Osteoblast (primary cell): Measurements from ENCODE around the gene SBNO2. TPM values are rescaled to one million over a fixed set of nuclear protein-coding genes. Genes with fewer than 3 reads are reported as not detected.

Experiments used
- DNase-seq: peaks from one replicate; pipeline ENCODE4 v3.0.0; 2011; ENCODE audit warnings: low spot score, mixed read lengths; ENCODE audit not compliant: insufficient read length; ENCODE audit errors: missing footprints
- H2AFZ ChIP-seq: 2 replicates; pipeline ENCODE4 v1.6.0; 2011; ENCODE audit warnings: mild to moderate bottlenecking, low read length
- H3K27ac ChIP-seq: 2 replicates; pipeline ENCODE4 v1.5.1; 2011; ENCODE audit warnings: mild to moderate bottlenecking, low read depth, low read length, moderate library complexity
- H3K27me3 ChIP-seq: 2 replicates; pipeline ENCODE4 v1.6.0; 2012; ENCODE audit warnings: mild to moderate bottlenecking, control low read depth, inconsistent platforms, low read length, moderate library complexity; ENCODE audit not compliant: insufficient read depth
- H3K36me3 ChIP-seq: 2 replicates; pipeline ENCODE4 v1.5.1; 2011; ENCODE audit warnings: mild to moderate bottlenecking, low read length, control low read depth, moderate library complexity; ENCODE audit not compliant: insufficient read depth
- H3K4me1 ChIP-seq: 2 replicates; pipeline ENCODE4 v1.5.1; 2011; ENCODE audit warnings: mild to moderate bottlenecking, low read length, control low read depth, moderate library complexity; ENCODE audit not compliant: insufficient read depth
- H3K4me2 ChIP-seq: 2 replicates; pipeline ENCODE4 v1.6.0; 2011; ENCODE audit warnings: mild to moderate bottlenecking, low read length; ENCODE audit not compliant: insufficient read depth
- H3K4me3 ChIP-seq: fragments of 200-600 bp; sonication (generic); 3 replicates; pipeline ENCODE4 v1.5.1; 2012; ENCODE audit warnings: mild to moderate bottlenecking, low read length, inconsistent platforms; ENCODE audit not compliant: insufficient read depth
- H3K79me2 ChIP-seq: 2 replicates; pipeline ENCODE4 v1.6.0; 2012; ENCODE audit warnings: mild to moderate bottlenecking, low read length, control low read depth, inconsistent platforms; ENCODE audit not compliant: insufficient read depth
- H3K9me3 ChIP-seq: 2 replicates; pipeline ENCODE4 v1.5.1; 2011; ENCODE audit warnings: low read depth, low read length, control low read depth
- H4K20me1 ChIP-seq: 2 replicates; pipeline ENCODE4 v1.6.0; 2012; ENCODE audit warnings: mild to moderate bottlenecking, low read length, control low read depth; ENCODE audit not compliant: insufficient read depth
- total RNA-seq: library from RNA; depleted of rRNA; stranded (reverse); fragments of >200 nt; gene quantifications from 2 replicates; pipeline ENCODE4 v1.2.3, GENCODE V29; 2012
- TF ChIP-seq, protein P1 (sequence below): IDR thresholded peaks from 2 replicates; pipeline ENCODE4 v1.5.1; 2011; ENCODE audit warnings: mild to moderate bottlenecking, low read depth, low read length, moderate library complexity; ENCODE audit errors: extremely low read depth

The SBNO2 gene
- total RNA-seq, 1 donor: 69.1 TPM

GRCh38 chr19:1088416-1089010 lies 85.6 kb downstream of the SBNO2 start:
- H3K4me1 ChIP-seq: no peaks in the 10 kb centered on the region
- no peaks in the 10 kb centered on the region for H3K27me3 ChIP-seq
- peaks cover 15% of the 10 kb centered on the region for H3K79me2 ChIP-seq
- H3K4me3 ChIP-seq: no peak overlapping the region
- H2AFZ ChIP-seq: no peak overlapping the region
- H3K36me3 ChIP-seq: peaks cover 21% of the 10 kb centered on the region
- no peak overlapping the region for H3K27ac ChIP-seq
- no peak for DNase-seq
- TF ChIP-seq, protein P1, sequence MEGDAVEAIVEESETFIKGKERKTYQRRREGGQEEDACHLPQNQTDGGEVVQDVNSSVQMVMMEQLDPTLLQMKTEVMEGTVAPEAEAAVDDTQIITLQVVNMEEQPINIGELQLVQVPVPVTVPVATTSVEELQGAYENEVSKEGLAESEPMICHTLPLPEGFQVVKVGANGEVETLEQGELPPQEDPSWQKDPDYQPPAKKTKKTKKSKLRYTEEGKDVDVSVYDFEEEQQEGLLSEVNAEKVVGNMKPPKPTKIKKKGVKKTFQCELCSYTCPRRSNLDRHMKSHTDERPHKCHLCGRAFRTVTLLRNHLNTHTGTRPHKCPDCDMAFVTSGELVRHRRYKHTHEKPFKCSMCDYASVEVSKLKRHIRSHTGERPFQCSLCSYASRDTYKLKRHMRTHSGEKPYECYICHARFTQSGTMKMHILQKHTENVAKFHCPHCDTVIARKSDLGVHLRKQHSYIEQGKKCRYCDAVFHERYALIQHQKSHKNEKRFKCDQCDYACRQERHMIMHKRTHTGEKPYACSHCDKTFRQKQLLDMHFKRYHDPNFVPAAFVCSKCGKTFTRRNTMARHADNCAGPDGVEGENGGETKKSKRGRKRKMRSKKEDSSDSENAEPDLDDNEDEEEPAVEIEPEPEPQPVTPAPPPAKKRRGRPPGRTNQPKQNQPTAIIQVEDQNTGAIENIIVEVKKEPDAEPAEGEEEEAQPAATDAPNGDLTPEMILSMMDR: no peak
- H4K20me1 ChIP-seq: peaks cover 15% of the 10 kb centered on the region
- no peak overlapping the region for H3K4me2 ChIP-seq
- H3K9me3 ChIP-seq: no peaks in the 10 kb centered on the region

- no peak overlapping the region for H3K4me3 ChIP-seq
- TF ChIP-seq, protein P1: no peak
Observed at GRCh38 chr19:1087813-1088415, 86.2 kb downstream of the SBNO2 start.

GRCh38 chr19:1086613-1087012 lies 87.5 kb downstream of the SBNO2 start:
- Histone ChIP-seq H3K36me3 (peaks cover 15% of the 10 kb centered on the region), H2AFZ (no peak overlapping the region), H3K79me2 (peaks cover 2% of the 10 kb centered on the region), H3K9me3 (no peaks in the 10 kb centered on the region), H3K4me3 (no peak overlapping the region), H3K27me3 (no peaks in the 10 kb centered on the region), H3K27ac (no peak overlapping the region), H3K4me1 (no peaks in the 10 kb centered on the region), H4K20me1 (peaks cover 9% of the 10 kb centered on the region), H3K4me2 (no peak overlapping the region)
- TF ChIP-seq, protein P1: no peak
- DNase-seq: no peak

More at GRCh38 chr19:1087813-1088415, 86.2 kb downstream of the SBNO2 start:
- Histone ChIP-seq H2AFZ (no peak overlapping the region), H3K4me2 (no peak overlapping the region), H3K36me3 (peaks cover 21% of the 10 kb centered on the region), H4K20me1 (peaks cover 15% of the 10 kb centered on the region), H3K9me3 (no peaks in the 10 kb centered on the region), H3K27me3 (no peaks in the 10 kb centered on the region), H3K4me1 (no peaks in the 10 kb centered on the region), H3K79me2 (peaks cover 10% of the 10 kb centered on the region), H3K27ac (no peak overlapping the region)
- no peak for DNase-seq

DNA sequence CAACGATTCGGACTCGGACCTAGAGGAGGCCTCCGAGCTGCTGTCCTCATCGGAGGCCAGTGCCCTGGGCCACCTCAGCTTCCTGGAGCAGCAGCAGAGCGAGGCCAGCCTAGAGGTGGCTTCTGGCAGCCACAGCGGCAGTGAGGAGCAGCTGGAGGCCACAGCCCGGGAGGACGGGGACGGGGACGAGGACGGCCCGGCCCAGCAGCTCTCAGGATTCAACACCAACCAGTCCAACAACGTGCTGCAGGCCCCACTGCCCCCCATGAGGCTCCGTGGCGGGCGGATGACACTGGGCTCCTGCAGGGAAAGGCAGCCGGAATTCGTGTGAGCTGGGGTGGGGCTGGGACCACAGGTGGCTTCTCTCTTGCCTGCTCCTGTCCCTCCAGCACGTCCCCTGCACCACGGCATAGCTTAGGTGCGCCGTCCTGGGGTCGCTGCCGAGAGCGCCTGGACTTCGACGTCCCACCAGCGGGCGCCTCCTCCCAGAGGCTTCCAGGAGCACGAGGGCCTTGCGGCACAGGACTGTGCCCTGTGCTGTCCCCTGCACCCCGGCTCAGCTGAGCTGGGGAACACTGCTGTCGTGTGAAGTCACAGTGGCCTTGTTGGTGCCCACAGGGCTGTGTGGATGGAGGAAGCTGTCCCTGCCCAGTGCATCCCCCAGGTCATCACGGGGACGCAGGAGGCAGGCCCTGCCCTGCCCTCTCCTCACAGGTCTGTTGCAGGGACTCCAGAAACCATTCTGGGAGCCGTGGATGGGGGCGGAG lies 88.2 kb downstream of the SBNO2 start:
- TF ChIP-seq, protein P1: no peak
- Histone ChIP-seq H3K27me3 (no peaks in the 10 kb centered on the region), H3K4me3 (no peak overlapping the region), H2AFZ (no peak overlapping the region), H3K36me3 (peaks cover 9% of the 10 kb centered on the region), H3K4me1 (no peaks in the 10 kb centered on the region), H3K27ac (no peak overlapping the region), H4K20me1 (peaks cover 9% of the 10 kb centered on the region), H3K79me2 (no peaks in the 10 kb centered on the region), H3K9me3 (no peaks in the 10 kb centered on the region), H3K4me2 (no peak overlapping the region)
- DNase-seq: no peak
